Naive thymus-derived CD4-positive, alpha-beta T cell (primary cell): ENCODE results near the gene GFPT2. TPM values are rescaled to one million over a fixed set of nuclear protein-coding genes. Genes with fewer than 3 reads are reported as not detected.

Experiments
- ATAC-seq: fragments of 150-1000 bp; cut with Tn5 transposase; 2 replicates; pipeline ENCODE4 v1.10.0; 2021; ENCODE audit warnings: mild to moderate bottlenecking, moderate library complexity
- CTCF ChIA-PET: fragments of 350-600 bp; sonication (Branson Sonifier 250); formaldehyde crosslinking; loops from one replicate; lab custom pipeline; 2021; ENCODE audit warnings: antibody characterized with exemption; lab: Charles Lee
- POLR2A ChIA-PET: fragments of 350-600 bp; sonication (Branson Sonifier 250); formaldehyde crosslinking; loops from one replicate; lab custom pipeline; 2021; ENCODE audit warnings: antibody characterized with exemption, inconsistent platforms; lab: Charles Lee
- DNase-seq, 9 donors: peaks; one replicate each; pipeline versions ENCODE4 v3.0.0 to v3.0.0-alpha.2; 2020 to 2022; ENCODE audit warnings: mixed read lengths in 1 of 9
- H3K27ac ChIP-seq: one replicate; pipeline ENCODE4 v1.7.0; 2013; ENCODE audit warnings: mild to moderate bottlenecking, low read depth, low read length, moderate library complexity
- H3K27me3 ChIP-seq, 2 donors: one replicate each; pipeline ENCODE4 v1.7.0; 2013; ENCODE audit warnings: low read length in 2 of 2, mild to moderate bottlenecking in 2 of 2, moderate library complexity in 2 of 2; ENCODE audit not compliant: control insufficient read depth in 2 of 2, insufficient read depth in 2 of 2
- H3K36me3 ChIP-seq, 3 experiments: 1 replicate in 2 of 3; 2 replicates in 1 of 3; pipeline ENCODE4 v1.7.0; 2013; ENCODE audit warnings: low read length in 3 of 3, mild to moderate bottlenecking in 3 of 3, moderate library complexity in 1 of 3; ENCODE audit not compliant: insufficient read depth in 3 of 3, control insufficient read depth in 2 of 3
- H3K4me1 ChIP-seq, 2 donors: one replicate each; pipeline ENCODE4 v1.7.0; 2013; ENCODE audit warnings: low read length in 2 of 2, mild to moderate bottlenecking in 2 of 2, moderate library complexity in 1 of 2; ENCODE audit not compliant: control insufficient read depth in 2 of 2, insufficient read depth in 2 of 2
- H3K4me3 ChIP-seq: 2 replicates; pipeline ENCODE4 v1.7.0; 2013; ENCODE audit warnings: mild to moderate bottlenecking, low read length
- H3K9me3 ChIP-seq, 3 experiments: 1 replicate in 2 of 3; 2 replicates in 1 of 3; pipeline ENCODE4 v1.7.0; 2013; ENCODE audit warnings: low read length in 3 of 3; ENCODE audit not compliant: control insufficient read depth in 2 of 3
- H3K27ac Mint-ChIP-seq, 9 donors: one replicate each; pipeline ENCODE4 v1.8.0; 2020 to 2022; ENCODE audit warnings: mixed read lengths in 9 of 9, mild to moderate bottlenecking in 8 of 9, moderate library complexity in 5 of 9, inconsistent platforms in 2 of 9
- H3K27me3 Mint-ChIP-seq, 5 donors: one replicate each; pipeline ENCODE4 v1.8.0; 2021 to 2022; ENCODE audit warnings: mixed read lengths in 5 of 5, mild to moderate bottlenecking in 1 of 5
- H3K36me3 Mint-ChIP-seq, 5 donors: one replicate each; pipeline ENCODE4 v1.8.0; 2020 to 2022; ENCODE audit warnings: mixed read lengths in 5 of 5, mild to moderate bottlenecking in 3 of 5, inconsistent platforms in 1 of 5
- H3K4me1 Mint-ChIP-seq, 7 donors: one replicate each; pipeline ENCODE4 v1.8.0; 2020 to 2022; ENCODE audit warnings: mixed read lengths in 7 of 7, mild to moderate bottlenecking in 3 of 7, inconsistent platforms in 1 of 7
- H3K4me3 Mint-ChIP-seq, 10 donors: one replicate each; pipeline ENCODE4 v1.8.0; 2020 to 2022; ENCODE audit warnings: mild to moderate bottlenecking in 10 of 10, mixed read lengths in 10 of 10, moderate library complexity in 6 of 10, inconsistent platforms in 2 of 10
- H3K9me3 Mint-ChIP-seq, 11 donors: one replicate each; pipeline ENCODE4 v1.8.0; 2020 to 2022; ENCODE audit warnings: mixed read lengths in 11 of 11, mild to moderate bottlenecking in 4 of 11, inconsistent platforms in 1 of 11, moderate library complexity in 1 of 11
- intact Hi-C, 2 donors: fragments of 100-400 bp; cut with micrococcal nuclease; formaldehyde crosslinking; loops; one replicate each; pipeline ENCODE4 v1.15.1; 2023
- polyA plus RNA-seq, 2 donors: library from polyadenylated mRNA; unstranded; fragments of 300-500 nt; fragmentation: Illumina TruSeq; gene quantifications; one replicate each; pipeline ENCODE4 v1.2.3, GENCODE V29; 2021
- total RNA-seq, 6 experiments: library from RNA in 5 of 6; stranded (reverse) in 5 of 6; gene quantifications; 1 replicate in 5 of 6; 2 replicates in 1 of 6; pipeline ENCODE4 v1.2.3 and lab custom pipeline; 2021 to 2026

Gene GFPT2
- total and polyA plus RNA-seq, 7 experiments from 2014 or later: 0.16 to 0.81 TPM; not detected in 5

DNA sequence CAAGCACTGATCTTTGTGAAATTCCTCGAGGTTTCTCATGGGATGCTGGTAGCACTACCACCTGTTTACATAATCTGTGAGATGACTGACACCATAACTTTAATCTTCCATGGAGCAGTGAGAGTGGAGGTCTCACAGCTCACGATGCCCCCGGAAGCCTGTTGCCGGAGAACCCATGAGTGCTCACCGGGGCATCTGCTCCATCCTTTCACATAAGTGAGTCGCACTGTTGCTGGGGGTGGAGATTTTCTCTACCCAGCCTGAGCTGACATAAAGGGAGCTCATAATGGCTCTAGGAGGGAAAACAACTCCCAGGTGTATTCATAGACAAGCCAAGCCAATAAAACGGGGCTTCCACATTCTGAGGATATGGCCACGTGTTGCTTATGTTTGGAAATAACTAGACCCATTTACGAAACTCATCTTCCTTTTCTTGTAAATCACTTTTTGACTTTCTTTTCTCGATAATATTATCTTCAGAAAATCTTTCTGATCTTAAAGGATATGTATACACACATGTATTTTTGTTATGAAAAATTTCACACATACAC is 11.2 kb upstream of the GFPT2 start:
- Mint-ChIP-seq H3K27me3 (peaks cover 0 to 3% (median 0%) of the 10 kb centered on the region in 5 donors), H3K4me1 (peaks cover 0 to 5% (median 0%) of the 10 kb centered on the region in 7 donors), H3K9me3 (no peaks in the 10 kb centered on the region), H3K4me3 (no peak overlapping the region), H3K27ac (no peak overlapping the region), H3K36me3 (no peaks in the 10 kb centered on the region)
- H3K9me3 ChIP-seq: no peaks in the 10 kb centered on the region
- ATAC-seq: no peak
- no peaks in the 10 kb centered on the region for H3K36me3 ChIP-seq
- H3K4me1 ChIP-seq: peaks cover 0 to 17% of the 10 kb centered on the region in 2 donors
- no peak overlapping the region for H3K27ac ChIP-seq
- POLR2A ChIA-PET: no interaction called here
- intact Hi-C loops: no loop called here
- CTCF ChIA-PET: no interaction called here
- H3K27me3 ChIP-seq: no peaks in the 10 kb centered on the region
- no peak for DNase-seq
- H3K4me3 ChIP-seq: no peak overlapping the region

DNA sequence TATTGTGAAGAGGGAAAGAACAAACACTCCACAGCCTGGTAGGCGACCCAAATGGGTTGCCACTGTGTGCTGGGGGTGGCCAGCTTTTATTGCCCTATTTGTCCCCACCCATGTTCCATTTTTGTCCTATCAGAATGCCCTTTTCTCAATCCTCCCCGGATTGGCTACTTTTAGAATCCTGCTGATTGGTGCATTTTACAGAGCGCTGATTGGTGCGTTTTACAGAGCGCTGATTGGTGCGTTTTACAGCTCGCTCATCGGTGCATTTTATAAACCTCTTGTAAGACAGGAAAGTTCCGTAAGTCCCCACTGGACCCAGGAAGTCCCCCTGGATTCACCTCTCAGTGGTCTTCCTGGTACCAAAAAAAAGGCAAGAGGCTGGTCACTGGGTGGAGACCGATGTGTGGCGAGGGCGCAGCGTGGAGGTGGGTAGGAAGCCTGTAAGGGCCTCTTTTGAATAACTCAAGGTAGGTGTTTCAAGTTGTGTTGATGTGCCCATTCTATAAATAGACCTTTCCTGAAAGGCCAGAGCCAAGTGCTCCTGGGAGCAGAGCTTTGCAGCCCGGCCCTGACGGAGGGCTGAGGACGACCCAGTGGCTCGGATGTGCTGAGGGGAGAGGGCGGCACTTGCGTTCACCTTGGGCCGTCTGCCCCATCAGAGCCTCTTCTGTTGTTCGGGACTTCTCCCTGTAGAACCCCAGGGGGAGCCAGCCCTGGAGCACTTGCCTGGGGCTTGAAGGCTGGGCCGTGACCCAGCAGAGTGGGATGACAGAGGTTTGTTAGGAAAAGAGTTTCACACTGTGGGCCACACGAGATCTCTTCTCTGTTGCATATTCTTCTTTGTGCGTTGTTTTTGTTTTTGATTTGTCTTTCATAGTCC is 7.2 kb upstream of the GFPT2 start:
- Histone ChIP-seq H3K27me3 (no peaks in the 10 kb centered on the region), H3K9me3 (no peaks in the 10 kb centered on the region), H3K27ac (no peak overlapping the region), H3K4me3 (no peak overlapping the region), H3K4me1 (no peaks in the 10 kb centered on the region), H3K36me3 (no peaks in the 10 kb centered on the region)
- intact Hi-C loops: no loop called here
- ChIA-PET POLR2A (no interaction called here), CTCF (no interaction called here)
- no peak for DNase-seq
- H3K27ac Mint-ChIP-seq: no peak overlapping the region
- no peaks in the 10 kb centered on the region for H3K36me3 Mint-ChIP-seq
- no peak overlapping the region for H3K4me3 Mint-ChIP-seq
- peaks cover 15 to 22% (median 19%) of the 10 kb centered on the region in 5 donors for H3K27me3 Mint-ChIP-seq
- no peaks in the 10 kb centered on the region for H3K4me1 Mint-ChIP-seq
- H3K9me3 Mint-ChIP-seq: peaks cover 0 to 2% (median 0%) of the 10 kb centered on the region in 11 donors
- ATAC-seq: no peak

DNA sequence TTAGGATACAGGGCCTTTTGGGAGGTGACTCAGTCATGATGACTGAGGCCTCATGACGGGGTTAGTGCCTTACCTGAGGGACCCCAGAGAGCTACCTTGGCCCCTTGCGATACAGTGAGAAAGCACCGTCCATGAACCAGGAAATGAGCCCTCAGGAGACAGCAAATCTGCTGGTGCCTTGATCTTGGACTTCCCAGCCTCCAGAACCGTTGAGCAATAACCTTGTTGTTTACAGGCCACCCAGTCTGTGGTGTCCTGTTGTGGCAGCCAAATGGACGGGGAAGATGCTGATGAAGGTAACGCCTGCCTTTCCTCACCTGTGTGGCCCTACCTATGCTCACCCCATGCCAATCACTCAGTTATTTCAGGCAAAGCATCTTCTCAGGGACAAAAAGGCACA is 5.6 kb upstream of the GFPT2 start:
- CTCF ChIA-PET: no interaction called here
- peaks cover 0 to 10% of the 10 kb centered on the region in 2 donors for H3K27me3 ChIP-seq

DNA sequence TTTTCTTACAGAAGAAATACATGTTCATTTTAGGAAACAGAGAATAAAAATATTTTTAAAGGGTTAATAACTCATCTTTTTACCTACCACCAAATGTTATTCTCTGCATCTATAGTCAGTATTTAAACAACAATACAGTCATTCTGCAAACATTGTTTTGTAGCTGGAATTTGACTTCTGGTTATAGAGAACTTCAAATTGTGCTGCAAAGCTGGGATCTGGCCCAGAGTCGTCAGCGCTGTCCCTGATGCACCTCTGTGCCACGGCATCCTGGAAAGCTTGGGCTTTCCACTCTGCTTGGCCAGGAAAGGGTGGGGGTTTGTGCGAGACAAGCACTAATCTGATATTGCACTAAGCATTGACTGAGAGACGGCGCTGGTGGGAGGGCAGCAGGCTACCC is 5.0 kb upstream of the GFPT2 start:
- H3K36me3 Mint-ChIP-seq: no peaks in the 10 kb centered on the region
- H3K27me3 Mint-ChIP-seq: peaks cover 24 to 34% (median 27%) of the 10 kb centered on the region in 5 donors
- H3K4me1 Mint-ChIP-seq: peaks cover 0 to 12% (median 6%) of the 10 kb centered on the region in 7 donors
- DNase-seq (no peak), ATAC-seq (no peak)
- Histone ChIP-seq H3K27ac (no peak overlapping the region), H3K27me3 (peaks cover 0 to 13% of the 10 kb centered on the region in 2 donors), H3K36me3 (no peaks in the 10 kb centered on the region), H3K4me3 (no peak overlapping the region), H3K9me3 (no peaks in the 10 kb centered on the region), H3K4me1 (peaks cover 5% of the 10 kb centered on the region in 2 donors)
- CTCF ChIA-PET: no interaction called here
- POLR2A ChIA-PET: no interaction called here
- no peak overlapping the region for H3K4me3 Mint-ChIP-seq
- H3K9me3 Mint-ChIP-seq: peaks cover 0 to 2% (median 0%) of the 10 kb centered on the region in 11 donors
- intact Hi-C loops: no loop called here
- no peak overlapping the region for H3K27ac Mint-ChIP-seq

More for the DNA sequence above, 5.6 kb upstream of the GFPT2 start:
- peaks cover 0 to 2% (median 0%) of the 10 kb centered on the region in 11 donors for H3K9me3 Mint-ChIP-seq
- H3K9me3 ChIP-seq: no peaks in the 10 kb centered on the region
- H3K27me3 Mint-ChIP-seq: peaks cover 24 to 32% (median 27%) of the 10 kb centered on the region in 5 donors
- H3K4me1 ChIP-seq: peaks cover 5% of the 10 kb centered on the region in 2 donors
- no peak for DNase-seq
- ATAC-seq: no peak
- no peaks in the 10 kb centered on the region for H3K36me3 Mint-ChIP-seq
- no peak overlapping the region for H3K4me3 ChIP-seq
- POLR2A ChIA-PET: no interaction called here
- H3K27ac ChIP-seq: no peak overlapping the region
- no peak overlapping the region for H3K4me3 Mint-ChIP-seq
- intact Hi-C loops: no loop called here
- H3K36me3 ChIP-seq: no peaks in the 10 kb centered on the region
- H3K4me1 Mint-ChIP-seq: peaks cover 0 to 10% (median 6%) of the 10 kb centered on the region in 7 donors
- H3K27ac Mint-ChIP-seq: no peak overlapping the region

DNA sequence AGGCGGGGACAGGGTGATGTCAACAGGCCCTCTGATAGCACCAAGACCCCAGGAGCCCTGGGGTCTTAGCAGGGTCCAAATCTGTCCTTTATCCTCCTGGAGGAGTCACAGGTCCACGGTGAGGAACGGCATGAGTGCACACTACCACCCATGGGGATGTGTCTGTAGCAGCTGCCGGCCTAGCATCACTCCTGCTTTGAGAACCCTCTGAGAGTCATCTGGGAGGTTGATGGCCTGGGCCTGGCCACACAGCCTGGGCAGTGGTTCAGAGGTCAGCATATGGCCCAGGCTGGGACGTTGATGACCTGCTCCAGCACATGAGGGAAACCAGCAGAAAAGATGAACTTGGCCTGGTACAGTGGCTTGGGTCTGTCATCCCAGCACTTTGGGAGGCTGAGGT is 1.8 kb upstream of the GFPT2 start:
- H3K9me3 ChIP-seq: no peaks in the 10 kb centered on the region
- intact Hi-C loops: loop anchor here in 1 of 2 donors (5.0 kb wide), 1 partner anchor 137 kb away; the partner anchor contains the start of gene CNOT6
- Mint-ChIP-seq H3K27me3 (peaks cover 33 to 56% (median 44%) of the 10 kb centered on the region in 5 donors), H3K36me3 (no peaks in the 10 kb centered on the region), H3K4me1 (peaks cover 0 to 12% (median 6%) of the 10 kb centered on the region in 7 donors), H3K9me3 (peaks cover 0 to 2% (median 0%) of the 10 kb centered on the region in 11 donors), H3K27ac (no peak overlapping the region), H3K4me3 (peak overlapping the region in 1 of 10 donors; percentile 34)
- H3K27ac ChIP-seq: no peak overlapping the region
- ChIA-PET POLR2A (no interaction called here), CTCF (no interaction called here)
- peaks cover 0 to 13% of the 10 kb centered on the region in 2 donors for H3K27me3 ChIP-seq
- ATAC-seq (no peak), DNase-seq (no peak)
- peaks cover 5% of the 10 kb centered on the region in 2 donors for H3K4me1 ChIP-seq
- H3K4me3 ChIP-seq: no peak overlapping the region
- H3K36me3 ChIP-seq: no peaks in the 10 kb centered on the region

DNA sequence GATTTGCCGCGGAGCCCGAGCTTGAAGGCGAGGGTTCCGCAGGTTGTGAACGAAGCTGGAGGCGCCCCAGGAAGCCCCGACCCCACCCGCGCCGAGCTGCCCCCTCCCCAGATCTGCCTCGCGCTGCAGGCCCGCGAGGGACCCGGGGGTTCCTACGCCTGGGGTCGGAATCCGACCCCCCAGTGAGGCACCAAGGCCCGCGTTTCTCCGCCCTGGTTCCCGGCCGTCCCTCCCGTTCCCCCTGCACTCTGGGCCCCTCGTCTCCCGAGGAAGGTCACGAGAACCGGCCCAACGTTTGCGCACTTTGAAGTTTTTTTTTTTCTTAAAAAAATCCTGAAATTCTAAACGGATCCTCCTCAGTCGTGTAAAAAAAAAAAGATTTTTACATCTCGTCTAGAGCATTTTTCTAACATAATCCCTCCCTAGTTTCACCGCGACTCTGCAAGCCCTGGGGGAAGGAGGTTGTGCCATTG is 880 bp upstream of the GFPT2 start:
- Histone ChIP-seq H3K4me3 (peak overlapping the region; percentile 75), H3K36me3 (no peaks in the 10 kb centered on the region), H3K27ac (no peak overlapping the region), H3K9me3 (no peaks in the 10 kb centered on the region), H3K4me1 (peaks cover 5% of the 10 kb centered on the region in 2 donors), H3K27me3 (peaks cover 0 to 13% of the 10 kb centered on the region in 2 donors)
- Mint-ChIP-seq H3K4me1 (peaks cover 0 to 12% (median 6%) of the 10 kb centered on the region in 7 donors), H3K36me3 (no peaks in the 10 kb centered on the region), H3K27me3 (peaks cover 33 to 62% (median 45%) of the 10 kb centered on the region in 5 donors), H3K9me3 (peaks cover 0 to 1% (median 0%) of the 10 kb centered on the region in 11 donors), H3K27ac (no peak overlapping the region), H3K4me3 (peak overlapping the region; percentile 66 to 84 (median 77))
- ATAC-seq (no peak), DNase-seq (no peak)
- ChIA-PET POLR2A (no interaction called here), CTCF (no interaction called here)
- intact Hi-C loops: loop anchor here (1.0 to 5.0 kb wide), 4 partner anchors 61 to 141 kb away; partner anchors contain the start of genes CNOT6 (in 2 of the 2) and MAPK9 (in 1 of the 2)
